ENCODE results near the gene DLGAP1.
"Not testable (repeated sequence)": the region's sequence is repeated elsewhere in the genome, so short reads cannot be mapped to it uniquely, and the experiment has no call there.

Gene DLGAP1

DNA sequence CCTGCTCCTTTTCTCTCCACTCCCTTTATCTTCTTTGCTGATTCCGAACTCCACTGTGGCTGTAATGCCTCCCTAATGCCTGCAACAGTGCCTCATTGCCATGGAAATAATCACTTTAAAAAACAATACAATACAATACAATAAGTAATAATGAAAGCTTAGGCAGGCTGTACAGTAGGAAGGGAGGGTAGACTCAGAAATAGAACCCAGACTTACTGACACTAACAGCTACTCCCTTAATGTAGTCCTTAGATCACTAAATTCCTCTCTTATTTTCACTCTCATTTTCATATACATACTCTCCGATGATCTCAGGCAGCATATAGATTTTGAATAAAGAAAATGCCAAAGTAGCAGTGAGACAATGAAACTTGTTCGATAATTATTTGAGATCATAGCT, 70.2 kb downstream of the DLGAP1 start:
- peak; percentile 0 for DNase-seq

DNA sequence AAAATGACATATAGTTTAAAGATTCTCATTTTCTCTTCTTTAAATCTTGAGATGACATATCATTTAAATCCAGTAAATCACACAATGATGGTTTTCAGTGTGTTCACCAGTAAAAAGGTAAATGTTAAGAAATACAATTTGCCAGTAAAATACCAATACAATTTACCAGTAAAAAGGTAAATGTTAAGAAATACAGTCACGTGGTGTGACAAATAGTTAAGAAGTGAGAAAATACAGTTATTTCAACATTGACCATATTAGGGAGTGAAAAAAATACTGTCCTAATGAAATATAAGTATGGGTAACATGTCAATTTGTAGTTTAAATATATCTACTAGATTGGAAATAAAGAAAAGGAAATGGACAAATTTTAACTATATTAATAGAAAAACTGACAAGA, 80.5 kb downstream of the DLGAP1 start:
- no peak for DNase-seq

DNA sequence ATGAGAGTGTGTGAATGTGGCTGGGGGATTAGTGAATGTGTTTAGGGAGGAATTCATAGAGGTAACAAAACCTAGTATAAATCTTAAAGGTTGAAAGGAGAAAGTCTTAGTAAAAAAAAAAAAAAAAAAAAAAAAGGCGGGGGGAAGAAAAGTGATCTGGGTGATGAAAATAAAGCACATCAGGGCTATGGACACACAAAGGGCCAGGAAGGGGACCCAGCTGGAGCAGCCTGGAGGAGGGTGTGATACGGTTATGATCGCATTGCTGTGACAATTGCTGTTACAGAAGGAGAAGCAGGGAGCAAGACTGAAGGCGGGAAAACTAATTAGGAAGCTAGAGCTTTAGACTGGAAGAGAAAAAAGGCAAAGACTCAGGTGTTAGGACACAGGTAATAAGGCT, 85.4 kb downstream of the DLGAP1 start:
- no peak for DNase-seq

DNA sequence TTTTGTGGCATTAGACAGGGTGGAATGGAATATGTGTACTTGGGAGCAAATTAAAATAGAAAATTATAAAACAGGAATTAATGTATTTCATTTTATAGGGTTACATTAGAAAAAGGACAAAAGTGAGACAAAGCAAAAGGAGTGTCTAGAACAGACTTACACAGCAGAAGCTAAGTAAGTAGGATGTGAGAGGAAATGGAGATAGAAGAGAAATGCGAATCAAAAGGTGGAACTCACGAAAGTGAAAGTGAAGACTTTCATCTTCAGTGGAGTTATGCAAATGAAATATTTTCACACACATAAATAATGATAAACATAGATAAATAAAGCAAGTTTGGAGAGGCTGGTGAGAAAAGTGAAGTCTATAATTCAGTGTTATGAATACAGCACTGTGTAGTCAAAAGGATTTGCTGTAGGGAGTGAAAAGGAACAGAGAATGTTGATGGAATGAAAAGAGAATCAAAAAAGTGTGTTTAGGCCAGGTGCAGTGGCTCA, 94.8 kb downstream of the DLGAP1 start:
- no peak for DNase-seq

DNA sequence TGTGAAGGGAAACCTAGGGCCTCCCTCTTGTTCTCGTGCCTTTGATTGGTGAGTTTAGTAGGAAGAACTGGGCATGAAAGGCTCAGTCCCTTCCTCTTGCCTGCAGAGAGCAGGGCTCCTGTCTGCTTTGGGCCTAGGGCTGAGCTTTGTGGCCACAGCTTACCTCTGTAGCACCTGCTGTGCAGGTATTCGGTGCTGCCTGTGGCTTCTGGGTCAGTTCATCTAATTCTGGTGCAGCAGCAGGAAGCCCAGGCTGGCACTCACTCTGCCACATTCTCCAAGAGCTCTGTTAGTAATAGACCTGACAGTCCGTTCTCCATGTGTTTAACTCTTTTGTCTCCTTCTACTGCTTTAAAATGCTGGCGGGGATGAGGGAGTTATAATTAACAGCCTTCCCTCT, 96.5 kb downstream of the DLGAP1 start:
- DNase-seq: no peak

DNA sequence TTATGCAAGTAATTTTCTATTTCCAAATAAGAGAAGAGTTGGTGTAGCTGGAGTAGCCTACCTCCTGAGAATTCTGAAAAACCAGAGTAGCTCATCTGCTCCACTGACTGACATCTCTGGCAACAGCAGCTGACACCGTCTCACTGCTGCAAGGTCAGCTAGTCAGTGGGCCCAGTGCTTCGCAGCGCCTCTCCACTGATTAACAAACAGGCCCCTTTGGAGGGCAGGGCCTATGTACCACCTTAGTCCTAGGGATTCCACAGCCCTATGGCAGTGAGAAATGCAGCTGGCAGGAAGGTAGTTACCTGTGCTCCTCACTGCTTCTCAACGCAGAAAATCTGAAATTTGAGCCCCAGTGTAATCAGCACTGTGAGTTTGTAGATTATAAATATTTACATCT, 97.5 kb downstream of the DLGAP1 start:
- peak; percentile 7 for DNase-seq

DNA sequence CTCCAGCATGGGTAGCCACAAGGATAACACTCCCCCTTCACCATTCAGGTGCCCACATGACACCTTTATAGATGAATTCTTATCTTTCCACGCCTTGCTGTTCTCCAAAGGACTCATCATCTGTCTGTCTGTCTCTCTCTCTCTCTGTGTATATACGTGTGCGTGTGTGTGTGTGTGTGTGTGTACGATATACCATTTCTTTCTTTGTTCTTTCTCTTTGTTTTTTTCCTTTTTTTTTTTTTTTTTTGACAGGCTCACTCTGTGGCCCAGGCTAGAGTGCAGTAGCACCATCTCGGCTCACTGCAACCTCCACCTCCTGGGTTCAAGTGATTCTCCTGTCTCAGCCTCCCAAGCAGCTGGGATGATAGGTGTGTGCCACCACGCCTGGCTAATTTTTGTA, 98.2 kb downstream of the DLGAP1 start:
- DNase-seq: no peak

DNA sequence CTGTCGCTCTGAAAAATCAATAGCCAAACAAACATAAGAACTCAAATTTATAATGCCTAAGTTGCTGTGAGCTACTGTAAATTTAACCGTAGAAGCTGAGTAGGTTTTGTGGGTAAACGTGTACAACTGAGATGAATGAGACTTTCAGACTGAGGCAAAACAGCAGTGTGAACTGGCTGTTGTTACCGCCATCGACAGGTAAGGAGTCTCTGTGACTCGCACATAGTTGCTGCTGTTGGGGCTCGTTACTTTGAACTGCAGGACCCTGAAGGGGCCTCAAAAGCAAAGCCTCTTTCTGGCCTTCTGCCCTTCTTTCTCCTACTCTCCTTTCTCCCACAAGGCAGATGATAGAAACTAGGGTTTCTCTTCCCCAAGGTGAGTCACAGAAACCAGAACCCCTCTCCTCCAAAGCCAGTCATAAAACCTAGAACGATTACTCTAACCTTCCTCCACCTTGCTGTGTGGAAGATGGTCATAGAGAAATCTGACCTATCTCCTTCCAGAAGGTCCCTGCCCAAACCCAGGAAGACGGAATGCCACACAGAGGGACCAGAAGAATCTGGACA, 101.2 kb downstream of the DLGAP1 start:
- DNase-seq: no peak

DNA sequence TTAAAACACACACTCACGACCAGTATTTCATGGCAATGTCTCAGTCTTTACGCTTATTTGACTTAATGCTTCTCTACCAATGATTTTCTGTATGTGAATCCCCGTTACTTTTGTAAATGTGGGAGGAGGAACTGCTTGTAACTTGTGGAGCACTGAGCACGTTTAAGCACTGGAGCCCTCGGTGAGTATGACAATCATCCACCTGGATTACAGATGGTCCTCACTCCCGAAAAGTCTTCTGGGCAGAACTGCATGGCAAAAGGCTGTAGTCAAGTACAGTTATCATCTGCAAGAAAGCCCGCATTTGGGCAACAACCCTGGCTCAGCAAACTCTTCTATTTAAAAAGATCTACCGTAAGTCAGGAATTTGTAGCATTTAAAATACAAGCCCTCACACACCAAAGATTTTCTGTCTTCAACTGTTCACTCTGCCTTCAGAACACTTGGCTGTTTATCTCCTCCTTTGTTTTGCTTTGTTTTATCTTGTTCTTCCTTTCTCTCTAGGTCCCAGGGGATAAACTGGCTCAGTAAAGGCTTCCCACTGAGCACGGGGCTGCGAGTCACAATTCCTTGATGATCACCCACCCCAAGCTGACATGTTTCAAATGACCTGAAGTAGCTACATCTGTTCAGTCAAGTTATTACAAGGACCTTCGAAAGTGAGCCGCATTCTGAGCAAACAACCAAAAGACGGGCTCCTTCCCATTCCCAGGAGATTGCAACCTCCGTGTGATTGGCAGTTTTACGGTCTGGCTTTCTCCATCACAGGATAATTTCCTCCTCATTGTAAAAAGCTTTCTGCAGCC, 102.2 kb downstream of the DLGAP1 start:
- no peak for DNase-seq

DNA sequence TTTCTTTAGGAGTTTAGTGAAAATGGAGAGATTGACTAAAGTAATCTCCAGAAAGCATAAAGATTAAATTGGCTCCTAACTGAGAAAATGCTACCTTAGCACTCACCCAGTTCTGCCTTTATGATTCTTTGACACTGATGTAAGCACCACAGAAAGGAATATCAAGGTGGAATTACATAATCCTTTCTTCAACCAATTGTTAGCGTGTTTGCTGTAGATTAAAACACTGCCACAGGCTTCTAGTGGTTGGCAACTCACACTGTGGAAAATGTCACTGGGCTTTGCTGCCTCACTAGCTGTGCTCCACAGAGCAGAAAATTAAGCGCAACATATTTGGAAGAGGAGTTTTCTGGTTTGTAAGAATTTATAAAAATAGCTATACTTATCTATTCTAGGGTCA, 104.1 kb downstream of the DLGAP1 start:
- no peak for DNase-seq

DNA sequence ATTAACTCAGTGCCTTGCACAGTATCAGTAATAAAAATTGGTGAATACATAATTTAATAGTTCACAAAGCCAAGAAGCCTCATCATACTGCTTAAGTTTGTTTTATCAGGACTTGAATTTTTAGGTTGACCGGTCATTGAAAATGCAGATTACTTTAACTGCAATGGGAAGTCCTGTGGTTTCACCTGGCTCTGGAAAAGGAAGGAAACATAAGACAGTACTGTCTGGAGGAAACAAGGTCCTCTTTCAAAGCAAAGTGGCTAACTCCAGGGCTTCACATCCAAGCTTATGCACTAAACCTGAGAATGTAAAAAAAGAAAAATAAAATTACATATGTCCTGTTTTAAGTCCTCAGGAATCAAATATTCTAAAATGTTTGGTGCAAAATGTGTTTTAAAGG, 119.7 kb downstream of the DLGAP1 start:
- no peak for DNase-seq

DNA sequence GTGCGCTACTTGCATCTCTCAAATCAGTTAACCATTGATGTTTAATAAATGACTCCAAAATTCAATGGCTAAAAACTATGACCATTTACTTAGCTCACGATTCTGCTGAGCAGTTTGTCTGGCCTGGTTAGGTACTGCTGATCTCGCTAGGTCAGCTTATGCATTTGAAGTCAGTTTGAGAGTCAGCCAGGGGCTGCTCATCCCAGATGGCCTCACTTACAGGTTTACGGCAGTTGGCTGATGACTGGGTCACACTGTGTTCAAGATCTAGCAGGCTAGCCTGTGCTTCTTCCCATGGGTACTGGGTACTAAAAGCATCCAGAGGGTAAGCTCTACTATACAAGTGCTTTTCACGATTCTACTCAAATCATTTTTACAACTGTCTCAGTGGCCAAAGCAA, 122.1 kb downstream of the DLGAP1 start:
- no peak for DNase-seq

DNA sequence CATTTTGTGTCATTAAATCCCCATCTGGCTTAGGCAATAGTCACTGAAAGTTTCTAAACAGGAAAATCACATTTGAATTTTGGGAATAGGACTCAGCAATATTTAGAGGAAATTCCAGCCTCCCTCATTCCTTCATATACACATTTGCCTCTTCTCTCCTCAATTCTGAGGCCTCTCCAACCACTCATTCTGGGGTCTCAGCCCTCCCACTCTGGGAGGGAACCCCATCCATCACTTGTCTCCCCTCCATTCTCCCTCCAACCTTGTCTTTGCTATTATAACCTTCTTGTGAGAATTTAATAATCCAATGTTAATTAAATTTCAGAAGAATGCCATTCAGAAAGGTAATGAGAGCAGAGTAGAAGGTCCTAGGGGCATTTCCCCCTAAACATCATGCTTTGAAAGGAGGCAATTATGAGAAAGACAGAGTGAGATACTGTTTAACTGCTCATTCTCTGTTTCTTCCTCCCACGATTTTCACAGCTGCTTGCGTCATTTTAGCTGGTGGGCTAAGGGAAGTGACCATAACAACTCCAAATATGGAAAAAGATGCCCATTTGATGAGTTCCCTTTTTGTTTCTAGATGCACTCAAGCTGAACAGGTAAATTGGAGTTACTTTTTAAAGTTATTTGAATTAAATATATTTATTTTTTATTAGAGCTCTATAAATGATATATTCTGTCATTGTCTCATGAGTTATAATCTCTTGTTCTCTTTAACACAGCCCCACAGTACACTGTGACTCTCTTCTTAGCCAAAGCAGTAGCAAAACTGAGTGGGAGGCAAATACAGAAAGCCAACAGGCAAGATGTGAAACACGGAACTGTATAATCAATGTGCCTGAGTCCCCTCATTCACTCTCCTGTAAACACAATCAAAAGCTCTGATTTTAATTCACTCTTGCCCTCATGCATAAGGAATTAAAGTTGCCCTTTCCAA, 135.1 kb downstream of the DLGAP1 start:
- DNase-seq: no peak

DNA sequence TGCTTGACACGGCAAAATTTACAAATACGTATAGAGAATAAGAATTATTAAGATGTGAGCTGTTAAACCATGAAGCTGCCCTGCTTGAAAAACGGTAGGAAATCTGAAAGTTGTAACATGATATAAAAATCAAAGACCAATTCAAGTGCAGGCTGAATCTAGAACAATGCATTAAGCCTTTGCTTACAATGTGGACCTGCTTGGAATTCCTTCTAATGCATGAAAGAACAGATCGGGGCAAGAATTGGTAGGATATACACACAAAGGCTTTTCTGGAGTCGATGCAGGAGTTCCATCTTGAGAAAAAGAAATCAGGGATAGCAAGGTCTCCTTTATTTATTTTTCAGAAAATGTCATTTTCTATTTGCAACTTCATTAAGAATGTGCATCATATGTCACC, 136.8 kb downstream of the DLGAP1 start:
- no peak for DNase-seq

DNA sequence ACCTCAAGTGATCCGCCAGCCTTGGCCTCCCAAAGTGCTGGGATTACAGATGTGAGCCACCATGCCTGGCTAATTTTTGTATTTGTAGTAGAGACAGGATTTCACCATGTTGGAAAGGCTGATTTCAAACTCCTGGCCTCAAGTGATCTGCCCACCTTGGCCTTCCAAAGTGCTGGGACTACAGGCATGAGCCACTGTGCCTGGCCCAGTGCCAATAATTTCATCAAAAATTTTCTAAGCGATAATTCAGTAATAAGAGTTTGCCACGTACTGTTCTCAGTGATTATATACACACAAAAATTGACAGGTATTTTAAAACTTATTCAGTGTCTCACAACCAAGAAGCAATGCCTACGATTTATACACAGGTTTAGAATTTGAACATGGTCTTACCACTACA, 143.2 kb downstream of the DLGAP1 start:
- not testable (repeated sequence) for DNase-seq

DNA sequence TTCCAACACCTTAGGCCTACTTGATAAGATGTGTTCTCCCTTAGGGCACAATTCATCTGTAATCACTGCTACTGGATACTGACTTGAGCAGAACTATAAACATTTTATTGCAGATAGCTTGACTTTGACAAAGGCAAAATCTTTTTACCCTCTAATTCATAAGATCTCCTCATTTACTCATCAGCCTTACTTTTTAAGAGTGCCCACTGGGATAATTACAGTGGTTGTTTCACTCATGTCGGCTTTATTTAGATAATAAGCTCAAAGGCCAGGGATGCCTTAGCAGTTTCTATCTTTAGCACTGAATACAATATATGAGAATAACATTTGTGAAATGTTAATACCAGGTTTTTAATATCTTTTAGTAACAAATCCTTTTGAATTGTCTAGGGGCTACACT, 144.0 kb downstream of the DLGAP1 start:
- no peak for DNase-seq

DNA sequence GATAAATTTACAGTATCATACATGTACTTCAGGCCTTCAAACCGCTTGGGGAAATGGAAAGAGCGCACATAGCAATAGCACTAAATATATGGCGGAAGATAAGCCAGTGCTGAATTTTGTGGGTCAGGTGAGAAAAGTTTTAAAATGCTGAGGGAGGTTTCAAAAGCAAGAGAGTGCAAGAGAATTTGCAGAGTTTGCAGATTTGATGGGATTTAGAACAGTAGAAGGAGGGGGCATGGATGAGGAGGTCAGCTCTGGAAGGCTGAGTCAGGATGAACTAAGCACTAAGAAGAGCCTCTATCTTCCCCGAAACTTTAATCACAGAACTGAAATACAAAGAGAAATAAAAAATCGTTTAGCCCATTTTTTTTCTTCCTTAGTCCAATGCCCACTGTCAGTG, 145.9 kb downstream of the DLGAP1 start:
- DNase-seq: no peak

DNA sequence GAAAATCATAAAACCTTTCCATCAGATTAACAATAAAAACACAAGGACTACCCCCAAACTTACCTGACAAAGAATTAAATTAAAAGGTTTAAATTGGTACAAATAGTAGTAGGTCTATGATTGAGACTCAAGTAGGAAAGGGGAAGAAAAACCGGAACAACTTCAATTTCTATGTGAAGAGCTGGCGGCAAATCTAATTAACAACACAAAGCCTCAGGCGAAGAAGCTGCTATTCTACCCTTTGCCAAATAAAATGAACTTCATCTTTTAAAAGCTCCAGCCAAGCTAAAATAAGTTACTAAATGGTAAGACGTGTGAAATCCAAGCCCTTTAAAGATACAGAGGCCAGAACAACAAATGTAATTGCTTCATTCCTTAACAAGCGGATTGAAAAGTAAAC, 146.5 kb downstream of the DLGAP1 start:
- DNase-seq: no peak

DNA sequence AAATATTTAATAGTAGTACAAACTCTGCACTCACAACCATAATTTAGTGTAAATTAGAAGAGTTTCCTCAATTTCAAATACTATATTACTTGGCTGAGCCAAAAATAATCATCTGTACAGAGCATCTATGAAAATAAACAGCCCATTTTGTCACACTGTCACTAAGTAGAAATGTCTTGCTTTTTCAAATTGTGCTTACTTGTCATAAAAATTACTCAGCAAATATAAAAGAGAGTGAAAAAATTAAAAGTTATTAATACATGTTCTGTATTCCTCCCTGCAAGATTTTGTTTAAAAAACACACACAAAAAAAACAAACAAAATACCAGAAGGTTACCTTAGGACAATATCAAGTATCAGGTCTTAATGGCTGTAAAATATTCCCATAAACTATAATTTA, 155.7 kb downstream of the DLGAP1 start:
- no peak for DNase-seq

DNA sequence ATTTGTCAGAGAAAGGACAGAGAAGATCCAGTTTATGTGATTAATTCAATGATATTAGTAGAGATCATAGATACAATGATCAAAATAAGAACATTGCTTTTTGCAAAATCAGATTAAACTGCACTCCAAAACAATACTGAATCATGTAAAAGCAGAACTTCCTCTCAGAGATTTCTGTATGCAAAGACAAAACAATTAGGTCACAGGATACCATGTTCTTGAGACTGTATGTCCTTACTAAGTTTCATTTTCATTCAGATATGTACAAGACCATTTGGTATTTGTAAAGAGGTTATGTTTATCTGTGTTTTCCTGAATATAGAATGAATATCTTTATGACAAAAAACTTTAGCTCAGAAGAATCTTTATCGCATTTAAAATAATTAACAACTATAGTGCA, 161.8 kb downstream of the DLGAP1 start:
- DNase-seq: no peak

DNA sequence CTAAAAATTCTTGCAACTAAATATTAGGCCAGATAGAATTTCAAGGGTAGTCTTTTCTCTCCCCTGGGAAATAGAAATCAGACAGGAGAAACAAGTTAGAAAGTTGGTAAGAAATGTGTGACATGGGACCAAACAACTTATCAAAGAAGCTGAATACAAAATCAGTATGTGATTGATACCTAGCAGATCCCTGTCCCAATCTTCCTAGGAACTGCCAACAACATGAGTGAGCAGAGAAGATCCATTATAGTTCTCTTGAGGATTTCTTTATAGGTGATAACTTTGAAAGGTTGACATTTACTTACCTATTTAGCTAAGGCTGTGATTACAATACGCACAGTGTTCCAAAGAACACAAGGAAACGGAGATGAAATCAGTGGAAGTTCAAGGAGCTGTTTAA, 162.4 kb downstream of the DLGAP1 start:
- no peak for DNase-seq

DNA sequence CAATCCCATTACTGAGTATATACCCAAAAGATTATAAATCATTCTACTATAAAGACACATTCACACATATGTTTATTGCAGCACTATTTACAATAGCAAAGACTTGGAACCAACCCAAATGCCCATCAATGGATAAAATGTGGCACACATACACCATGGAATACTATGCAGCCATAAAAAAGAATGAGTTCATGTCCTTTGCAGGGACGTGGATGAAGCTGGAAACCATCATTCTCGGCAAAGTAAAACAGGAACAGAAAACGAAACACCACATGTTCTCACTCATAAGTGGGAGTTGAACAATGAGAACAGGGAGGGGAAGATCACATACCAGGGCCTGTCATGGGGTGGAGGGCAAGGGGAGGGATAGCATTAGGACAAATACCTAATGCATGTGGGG, 167.8 kb downstream of the DLGAP1 start:
- not testable (repeated sequence) for DNase-seq

DNA sequence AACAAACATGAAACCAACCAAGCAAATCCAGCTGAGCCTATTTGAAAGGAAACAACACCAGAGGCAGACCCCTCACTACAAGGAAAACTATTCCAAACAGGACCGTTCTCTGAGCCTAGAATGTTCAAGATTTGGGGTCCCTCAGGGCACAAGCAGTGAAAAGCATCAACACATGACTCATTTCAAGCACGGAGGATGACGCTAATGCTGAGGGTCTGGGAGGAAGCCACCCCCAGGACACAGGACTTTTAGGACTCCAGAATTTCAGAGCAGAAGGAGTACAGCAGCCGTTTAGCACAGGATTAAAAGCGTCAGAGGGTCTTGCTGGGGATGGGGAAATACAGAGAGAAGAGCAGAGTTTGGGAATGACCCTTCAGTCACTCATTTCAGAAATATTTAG, 168.9 kb downstream of the DLGAP1 start:
- DNase-seq: no peak

DNA sequence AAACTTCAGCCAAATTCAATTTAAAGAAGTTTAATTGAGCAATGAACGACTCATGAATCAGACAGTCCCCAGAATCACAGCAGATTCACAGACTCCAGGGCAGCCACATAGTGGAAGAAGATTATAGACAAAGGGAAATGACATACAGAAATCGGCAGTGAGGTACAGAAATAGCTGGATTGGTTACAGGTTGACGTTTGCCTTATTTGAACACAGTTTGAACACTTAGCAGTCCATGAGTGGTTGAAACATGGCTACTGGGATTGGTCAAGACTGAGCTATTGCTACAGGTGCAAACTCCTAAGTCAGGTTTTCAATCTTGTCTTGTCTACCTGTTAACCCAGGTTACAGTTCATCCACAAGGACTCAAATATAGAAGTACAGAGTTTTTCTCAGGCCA, 169.6 kb downstream of the DLGAP1 start:
- no peak for DNase-seq
